Neural cell (in vitro differentiated cells): Measurements from ENCODE around the gene SLC39A7.

ENCODE experiments used
- EP300 ChIP-seq: fragments of 450-650 bp; conservative IDR thresholded peaks from 2 replicates; pipeline ENCODE4 v1.6.1; 2014; ENCODE audit warnings: antibody characterized with exemption, mild to moderate bottlenecking, moderate library complexity; ENCODE audit not compliant: poor library complexity, severe bottlenecking
- EZH2 ChIP-seq: fragments of 200-600, 300-800 bp; shearing (Covaris generic), sonication (generic); IDR thresholded peaks from 2 replicates; pipeline ENCODE4 v1.6.1; 2014; ENCODE audit warnings: antibody characterized with exemption, low read length, borderline replicate concordance, mild to moderate bottlenecking; ENCODE audit not compliant: insufficient read depth, poor library complexity, severe bottlenecking
- POLR2AphosphoS5 ChIP-seq: IDR thresholded peaks from 2 replicates; pipeline ENCODE4 v1.6.1; 2012
- REST ChIP-seq: IDR thresholded peaks from 2 replicates; pipeline ENCODE4 v1.6.1; 2012; ENCODE audit warnings: borderline replicate concordance
- TAF1 ChIP-seq: IDR thresholded peaks from 2 replicates; pipeline ENCODE4 v1.6.1; 2012; ENCODE audit warnings: low read depth
- TF ChIP-seq, protein P1 (sequence below): fragments of 450-650 bp; IDR thresholded peaks from 2 replicates; pipeline ENCODE4 v1.5.1; 2014; ENCODE audit warnings: antibody characterized with exemption, mild to moderate bottlenecking, moderate library complexity; ENCODE audit not compliant: poor library complexity, severe bottlenecking

GRCh38 chr6:33249732-33250630 is 49.3 kb downstream of the SLC39A7 start:
- TF ChIP-seq REST (no peak), POLR2AphosphoS5 (no peak), EP300 (no peak), EZH2 (no peak), TAF1 (peak; percentile 10)
- TF ChIP-seq, protein P1, sequence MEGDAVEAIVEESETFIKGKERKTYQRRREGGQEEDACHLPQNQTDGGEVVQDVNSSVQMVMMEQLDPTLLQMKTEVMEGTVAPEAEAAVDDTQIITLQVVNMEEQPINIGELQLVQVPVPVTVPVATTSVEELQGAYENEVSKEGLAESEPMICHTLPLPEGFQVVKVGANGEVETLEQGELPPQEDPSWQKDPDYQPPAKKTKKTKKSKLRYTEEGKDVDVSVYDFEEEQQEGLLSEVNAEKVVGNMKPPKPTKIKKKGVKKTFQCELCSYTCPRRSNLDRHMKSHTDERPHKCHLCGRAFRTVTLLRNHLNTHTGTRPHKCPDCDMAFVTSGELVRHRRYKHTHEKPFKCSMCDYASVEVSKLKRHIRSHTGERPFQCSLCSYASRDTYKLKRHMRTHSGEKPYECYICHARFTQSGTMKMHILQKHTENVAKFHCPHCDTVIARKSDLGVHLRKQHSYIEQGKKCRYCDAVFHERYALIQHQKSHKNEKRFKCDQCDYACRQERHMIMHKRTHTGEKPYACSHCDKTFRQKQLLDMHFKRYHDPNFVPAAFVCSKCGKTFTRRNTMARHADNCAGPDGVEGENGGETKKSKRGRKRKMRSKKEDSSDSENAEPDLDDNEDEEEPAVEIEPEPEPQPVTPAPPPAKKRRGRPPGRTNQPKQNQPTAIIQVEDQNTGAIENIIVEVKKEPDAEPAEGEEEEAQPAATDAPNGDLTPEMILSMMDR, result no peak
